Testis (tissue), 2 donors: ENCODE data around the gene PGD.
"Not testable (repeated sequence)": the region's sequence is repeated elsewhere in the genome, so short reads cannot be mapped to it uniquely, and the experiment has no call there.

Source experiments
- POLR2A ChIP-seq: fragments of 450-650 bp; IDR thresholded peaks from one replicate; pipeline ENCODE4 v1.6.1; 2017; ENCODE audit warnings: antibody characterized with exemption, mild to moderate bottlenecking, moderate library complexity
- TF ChIP-seq, protein P1 (sequence below), 3 experiments: fragments of 450-650 bp in 2 of 3; fragments of 200-600 bp in 1 of 3; sonication (generic) in 1 of 3; IDR thresholded peaks; one replicate each; pipeline ENCODE4 v1.5.1; 2016 to 2019; ENCODE audit warnings: antibody characterized with exemption in 3 of 3, mild to moderate bottlenecking in 2 of 3, moderate library complexity in 1 of 3

DNA sequence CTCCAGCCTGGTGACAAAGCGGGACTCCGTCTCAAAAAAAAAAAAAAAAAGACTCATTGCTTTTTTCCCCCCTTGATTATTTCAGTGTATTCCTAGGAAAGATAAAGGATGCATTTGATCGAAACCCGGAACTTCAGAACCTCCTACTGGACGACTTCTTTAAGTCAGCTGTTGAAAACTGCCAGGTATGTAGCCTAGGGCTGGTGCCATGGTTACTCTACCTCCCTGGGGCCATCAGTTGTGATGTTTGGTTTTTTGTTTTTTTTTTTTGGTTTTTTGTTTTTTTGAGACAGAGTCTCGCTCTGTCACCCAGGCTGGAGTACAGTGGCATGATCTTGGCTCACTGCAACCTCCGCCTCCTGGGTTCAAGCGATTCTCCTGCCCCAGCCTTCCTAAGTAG is 19.9 kb downstream of the PGD start:
- TF ChIP-seq, protein P1, sequence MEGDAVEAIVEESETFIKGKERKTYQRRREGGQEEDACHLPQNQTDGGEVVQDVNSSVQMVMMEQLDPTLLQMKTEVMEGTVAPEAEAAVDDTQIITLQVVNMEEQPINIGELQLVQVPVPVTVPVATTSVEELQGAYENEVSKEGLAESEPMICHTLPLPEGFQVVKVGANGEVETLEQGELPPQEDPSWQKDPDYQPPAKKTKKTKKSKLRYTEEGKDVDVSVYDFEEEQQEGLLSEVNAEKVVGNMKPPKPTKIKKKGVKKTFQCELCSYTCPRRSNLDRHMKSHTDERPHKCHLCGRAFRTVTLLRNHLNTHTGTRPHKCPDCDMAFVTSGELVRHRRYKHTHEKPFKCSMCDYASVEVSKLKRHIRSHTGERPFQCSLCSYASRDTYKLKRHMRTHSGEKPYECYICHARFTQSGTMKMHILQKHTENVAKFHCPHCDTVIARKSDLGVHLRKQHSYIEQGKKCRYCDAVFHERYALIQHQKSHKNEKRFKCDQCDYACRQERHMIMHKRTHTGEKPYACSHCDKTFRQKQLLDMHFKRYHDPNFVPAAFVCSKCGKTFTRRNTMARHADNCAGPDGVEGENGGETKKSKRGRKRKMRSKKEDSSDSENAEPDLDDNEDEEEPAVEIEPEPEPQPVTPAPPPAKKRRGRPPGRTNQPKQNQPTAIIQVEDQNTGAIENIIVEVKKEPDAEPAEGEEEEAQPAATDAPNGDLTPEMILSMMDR (IDR thresholded peaks at IDR 0.05), result not testable (repeated sequence)
- TF ChIP-seq POLR2A, result not testable (repeated sequence)
